ENCODE measurements around the gene S1PR5.

DNA sequence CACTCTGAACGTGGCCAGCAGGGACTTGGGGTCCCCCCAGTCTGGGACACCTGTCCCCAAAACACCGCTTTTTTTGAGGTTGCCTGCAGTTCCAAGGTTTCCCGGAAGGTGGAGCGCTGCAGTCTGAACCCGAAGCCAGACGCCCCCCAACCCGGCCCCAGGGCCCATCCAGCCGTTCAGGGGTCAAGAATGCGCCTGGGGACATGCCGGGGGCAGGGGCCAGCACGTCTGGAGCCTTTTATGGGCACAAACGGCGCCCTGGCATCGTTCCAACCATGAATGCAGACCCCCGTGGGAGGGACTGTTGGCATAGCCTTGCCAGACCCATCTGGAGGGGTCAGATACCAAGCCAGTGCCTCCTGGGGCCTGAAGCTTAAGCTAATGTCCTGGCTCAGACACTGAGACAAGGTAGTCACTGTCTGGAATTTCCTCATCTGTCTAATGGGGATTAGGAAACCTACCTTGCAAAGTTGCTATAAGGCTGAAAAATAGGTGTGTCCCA, 6.9 kb downstream of the S1PR5 start:
- TF ChIP-seq, protein P1, sequence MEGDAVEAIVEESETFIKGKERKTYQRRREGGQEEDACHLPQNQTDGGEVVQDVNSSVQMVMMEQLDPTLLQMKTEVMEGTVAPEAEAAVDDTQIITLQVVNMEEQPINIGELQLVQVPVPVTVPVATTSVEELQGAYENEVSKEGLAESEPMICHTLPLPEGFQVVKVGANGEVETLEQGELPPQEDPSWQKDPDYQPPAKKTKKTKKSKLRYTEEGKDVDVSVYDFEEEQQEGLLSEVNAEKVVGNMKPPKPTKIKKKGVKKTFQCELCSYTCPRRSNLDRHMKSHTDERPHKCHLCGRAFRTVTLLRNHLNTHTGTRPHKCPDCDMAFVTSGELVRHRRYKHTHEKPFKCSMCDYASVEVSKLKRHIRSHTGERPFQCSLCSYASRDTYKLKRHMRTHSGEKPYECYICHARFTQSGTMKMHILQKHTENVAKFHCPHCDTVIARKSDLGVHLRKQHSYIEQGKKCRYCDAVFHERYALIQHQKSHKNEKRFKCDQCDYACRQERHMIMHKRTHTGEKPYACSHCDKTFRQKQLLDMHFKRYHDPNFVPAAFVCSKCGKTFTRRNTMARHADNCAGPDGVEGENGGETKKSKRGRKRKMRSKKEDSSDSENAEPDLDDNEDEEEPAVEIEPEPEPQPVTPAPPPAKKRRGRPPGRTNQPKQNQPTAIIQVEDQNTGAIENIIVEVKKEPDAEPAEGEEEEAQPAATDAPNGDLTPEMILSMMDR (IDR thresholded peaks at IDR 0.05) = peak in 1 of 4 experiments; percentile 55
- no peak for TF ChIP-seq POLR2A (IDR thresholded peaks at IDR 0.05)
- TF ChIP-seq POLR2AphosphoS5 (IDR thresholded peaks at IDR 0.05) = no peak

All from prostate gland (tissue), 2 donors.